Liver (tissue), 3 donors: ENCODE data around the gene TRAPPC10.

ENCODE experiments used
- FOXA1 ChIP-seq: IDR thresholded peaks from 2 replicates; pipeline ENCODE4 v1.6.1; 2016; ENCODE audit warnings: antibody characterized with exemption
- GABPA ChIP-seq, 2 donors: IDR thresholded peaks in 1 of 2; conservative IDR thresholded peaks in 1 of 2; 2 replicates each; pipeline ENCODE4 v1.6.1; 2016; ENCODE audit warnings: antibody characterized with exemption in 2 of 2, mild to moderate bottlenecking in 1 of 2, moderate library complexity in 1 of 2
- RAD21 ChIP-seq, 2 donors: IDR thresholded peaks; 2 replicates each; pipeline ENCODE4 v1.6.1; 2016; ENCODE audit warnings: antibody characterized with exemption in 2 of 2, mild to moderate bottlenecking in 2 of 2
- RXRA ChIP-seq, 2 donors: IDR thresholded peaks; 2 replicates each; pipeline ENCODE4 v1.6.1; 2017 to 2018; ENCODE audit warnings: antibody characterized with exemption in 2 of 2, mild to moderate bottlenecking in 1 of 2
- SP1 ChIP-seq: IDR thresholded peaks from 2 replicates; pipeline ENCODE4 v1.6.1; 2018; ENCODE audit warnings: antibody characterized with exemption, mild to moderate bottlenecking
- TAF1 ChIP-seq: conservative IDR thresholded peaks from 2 replicates; pipeline ENCODE4 v1.6.1; 2016; ENCODE audit warnings: antibody characterized with exemption, mild to moderate bottlenecking
- YY1 ChIP-seq: IDR thresholded peaks from 2 replicates; pipeline ENCODE4 v1.6.1; 2016; ENCODE audit warnings: antibody characterized with exemption, mild to moderate bottlenecking
- TF ChIP-seq, protein P1 (sequence below): fragments of 150-350 bp; IDR thresholded peaks from 2 replicates; pipeline ENCODE4 v1.5.1; 2017; ENCODE audit warnings: improper control_type of control experiment, low read depth, low read length; ENCODE audit not compliant: missing input control
- TF ChIP-seq, protein P2 (sequence below): IDR thresholded peaks from 2 replicates; pipeline ENCODE4 v1.6.1; 2016; ENCODE audit warnings: antibody characterized with exemption
- TF ChIP-seq, protein P3 (sequence below): IDR thresholded peaks from 2 replicates; pipeline ENCODE4 v1.6.1; 2016; ENCODE audit warnings: antibody characterized with exemption, mild to moderate bottlenecking
- TF ChIP-seq, protein P4 (sequence below): IDR thresholded peaks from 2 replicates; pipeline ENCODE4 v1.6.1; 2016; ENCODE audit warnings: antibody characterized with exemption
- TF ChIP-seq, protein P5 (sequence below): IDR thresholded peaks from 2 replicates; pipeline ENCODE4 v1.6.1; 2016; ENCODE audit warnings: antibody characterized with exemption
- donor health status: healthy.
- donor health status: healthy.

DNA sequence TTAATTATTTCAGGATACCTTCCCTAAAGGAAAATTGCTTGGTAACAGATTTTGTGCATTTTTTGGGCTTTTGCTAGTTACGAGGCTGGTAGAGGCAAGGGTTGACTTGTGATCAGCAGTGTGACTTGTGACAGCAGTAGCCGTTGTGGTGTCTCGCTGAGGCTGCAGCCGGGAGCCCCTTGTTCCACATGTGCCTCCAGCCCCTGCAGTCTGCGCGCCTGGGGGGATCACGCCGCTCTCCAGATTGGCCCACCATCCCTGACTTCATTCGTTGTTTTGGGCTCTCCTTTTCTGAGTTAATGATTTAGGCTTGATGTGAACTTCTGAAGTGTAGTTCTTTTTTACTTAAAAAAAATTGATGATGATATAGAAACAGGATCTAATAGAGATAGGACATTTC is 41.5 kb downstream of the TRAPPC10 start:
- TF ChIP-seq, protein P1, sequence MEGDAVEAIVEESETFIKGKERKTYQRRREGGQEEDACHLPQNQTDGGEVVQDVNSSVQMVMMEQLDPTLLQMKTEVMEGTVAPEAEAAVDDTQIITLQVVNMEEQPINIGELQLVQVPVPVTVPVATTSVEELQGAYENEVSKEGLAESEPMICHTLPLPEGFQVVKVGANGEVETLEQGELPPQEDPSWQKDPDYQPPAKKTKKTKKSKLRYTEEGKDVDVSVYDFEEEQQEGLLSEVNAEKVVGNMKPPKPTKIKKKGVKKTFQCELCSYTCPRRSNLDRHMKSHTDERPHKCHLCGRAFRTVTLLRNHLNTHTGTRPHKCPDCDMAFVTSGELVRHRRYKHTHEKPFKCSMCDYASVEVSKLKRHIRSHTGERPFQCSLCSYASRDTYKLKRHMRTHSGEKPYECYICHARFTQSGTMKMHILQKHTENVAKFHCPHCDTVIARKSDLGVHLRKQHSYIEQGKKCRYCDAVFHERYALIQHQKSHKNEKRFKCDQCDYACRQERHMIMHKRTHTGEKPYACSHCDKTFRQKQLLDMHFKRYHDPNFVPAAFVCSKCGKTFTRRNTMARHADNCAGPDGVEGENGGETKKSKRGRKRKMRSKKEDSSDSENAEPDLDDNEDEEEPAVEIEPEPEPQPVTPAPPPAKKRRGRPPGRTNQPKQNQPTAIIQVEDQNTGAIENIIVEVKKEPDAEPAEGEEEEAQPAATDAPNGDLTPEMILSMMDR = no peak
- TF ChIP-seq RAD21 (IDR thresholded peaks at IDR 0.05) (no peak), SP1 (no peak), RXRA (IDR thresholded peaks at IDR 0.05) (no peak), GABPA (IDR thresholded peaks at IDR 0.05 in 1 of 2, conservative IDR thresholded peaks at IDR 0.05 in 1 of 2) (no peak), YY1 (no peak), FOXA1 (no peak), TAF1 (no peak)
- TF ChIP-seq, protein P2, sequence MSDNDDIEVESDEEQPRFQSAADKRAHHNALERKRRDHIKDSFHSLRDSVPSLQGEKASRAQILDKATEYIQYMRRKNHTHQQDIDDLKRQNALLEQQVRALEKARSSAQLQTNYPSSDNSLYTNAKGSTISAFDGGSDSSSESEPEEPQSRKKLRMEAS = no peak
- TF ChIP-seq, protein P3, sequence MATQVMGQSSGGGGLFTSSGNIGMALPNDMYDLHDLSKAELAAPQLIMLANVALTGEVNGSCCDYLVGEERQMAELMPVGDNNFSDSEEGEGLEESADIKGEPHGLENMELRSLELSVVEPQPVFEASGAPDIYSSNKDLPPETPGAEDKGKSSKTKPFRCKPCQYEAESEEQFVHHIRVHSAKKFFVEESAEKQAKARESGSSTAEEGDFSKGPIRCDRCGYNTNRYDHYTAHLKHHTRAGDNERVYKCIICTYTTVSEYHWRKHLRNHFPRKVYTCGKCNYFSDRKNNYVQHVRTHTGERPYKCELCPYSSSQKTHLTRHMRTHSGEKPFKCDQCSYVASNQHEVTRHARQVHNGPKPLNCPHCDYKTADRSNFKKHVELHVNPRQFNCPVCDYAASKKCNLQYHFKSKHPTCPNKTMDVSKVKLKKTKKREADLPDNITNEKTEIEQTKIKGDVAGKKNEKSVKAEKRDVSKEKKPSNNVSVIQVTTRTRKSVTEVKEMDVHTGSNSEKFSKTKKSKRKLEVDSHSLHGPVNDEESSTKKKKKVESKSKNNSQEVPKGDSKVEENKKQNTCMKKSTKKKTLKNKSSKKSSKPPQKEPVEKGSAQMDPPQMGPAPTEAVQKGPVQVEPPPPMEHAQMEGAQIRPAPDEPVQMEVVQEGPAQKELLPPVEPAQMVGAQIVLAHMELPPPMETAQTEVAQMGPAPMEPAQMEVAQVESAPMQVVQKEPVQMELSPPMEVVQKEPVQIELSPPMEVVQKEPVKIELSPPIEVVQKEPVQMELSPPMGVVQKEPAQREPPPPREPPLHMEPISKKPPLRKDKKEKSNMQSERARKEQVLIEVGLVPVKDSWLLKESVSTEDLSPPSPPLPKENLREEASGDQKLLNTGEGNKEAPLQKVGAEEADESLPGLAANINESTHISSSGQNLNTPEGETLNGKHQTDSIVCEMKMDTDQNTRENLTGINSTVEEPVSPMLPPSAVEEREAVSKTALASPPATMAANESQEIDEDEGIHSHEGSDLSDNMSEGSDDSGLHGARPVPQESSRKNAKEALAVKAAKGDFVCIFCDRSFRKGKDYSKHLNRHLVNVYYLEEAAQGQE = no peak
- TF ChIP-seq, protein P4, sequence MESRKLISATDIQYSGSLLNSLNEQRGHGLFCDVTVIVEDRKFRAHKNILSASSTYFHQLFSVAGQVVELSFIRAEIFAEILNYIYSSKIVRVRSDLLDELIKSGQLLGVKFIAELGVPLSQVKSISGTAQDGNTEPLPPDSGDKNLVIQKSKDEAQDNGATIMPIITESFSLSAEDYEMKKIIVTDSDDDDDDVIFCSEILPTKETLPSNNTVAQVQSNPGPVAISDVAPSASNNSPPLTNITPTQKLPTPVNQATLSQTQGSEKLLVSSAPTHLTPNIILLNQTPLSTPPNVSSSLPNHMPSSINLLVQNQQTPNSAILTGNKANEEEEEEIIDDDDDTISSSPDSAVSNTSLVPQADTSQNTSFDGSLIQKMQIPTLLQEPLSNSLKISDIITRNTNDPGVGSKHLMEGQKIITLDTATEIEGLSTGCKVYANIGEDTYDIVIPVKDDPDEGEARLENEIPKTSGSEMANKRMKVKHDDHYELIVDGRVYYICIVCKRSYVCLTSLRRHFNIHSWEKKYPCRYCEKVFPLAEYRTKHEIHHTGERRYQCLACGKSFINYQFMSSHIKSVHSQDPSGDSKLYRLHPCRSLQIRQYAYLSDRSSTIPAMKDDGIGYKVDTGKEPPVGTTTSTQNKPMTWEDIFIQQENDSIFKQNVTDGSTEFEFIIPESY = no peak
- TF ChIP-seq, protein P5, sequence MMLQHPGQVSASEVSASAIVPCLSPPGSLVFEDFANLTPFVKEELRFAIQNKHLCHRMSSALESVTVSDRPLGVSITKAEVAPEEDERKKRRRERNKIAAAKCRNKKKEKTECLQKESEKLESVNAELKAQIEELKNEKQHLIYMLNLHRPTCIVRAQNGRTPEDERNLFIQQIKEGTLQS = no peak
